ENCODE data around the gene ARL11. TPM values are rescaled to one million over a fixed set of nuclear protein-coding genes. Genes with fewer than 3 reads are reported as not detected.

The ARL11 gene
- total and polyA plus RNA-seq, 8 donors, result 0.05 to 1.5 (median 0.21) TPM

- no peak overlapping the region for H3K27ac ChIP-seq
- WGBS, 2 donors, result 83 to 88% methylated on average over 4 of the region's 4 CpGs
- H3K4me1 ChIP-seq, result no peaks in the 10 kb centered on the region
- no peak for FAIRE-seq
- no peaks in the 10 kb centered on the region for H3K36me3 ChIP-seq
- no peaks in the 10 kb centered on the region for H3K27me3 ChIP-seq
- DNase-seq, result no peak
- intact Hi-C loops (cut with DNase I), result no loop called here
- ATAC-seq, result no peak
- no peak overlapping the region for H3K4me3 ChIP-seq
- no peaks in the 10 kb centered on the region for H3K9me3 ChIP-seq
- TF ChIP-seq CTCF (IDR thresholded peaks at IDR 0.05), result no peak
Measured at GRCh38 chr13:49629947-49630346, 1.6 kb downstream of the ARL11 start.

DNA sequence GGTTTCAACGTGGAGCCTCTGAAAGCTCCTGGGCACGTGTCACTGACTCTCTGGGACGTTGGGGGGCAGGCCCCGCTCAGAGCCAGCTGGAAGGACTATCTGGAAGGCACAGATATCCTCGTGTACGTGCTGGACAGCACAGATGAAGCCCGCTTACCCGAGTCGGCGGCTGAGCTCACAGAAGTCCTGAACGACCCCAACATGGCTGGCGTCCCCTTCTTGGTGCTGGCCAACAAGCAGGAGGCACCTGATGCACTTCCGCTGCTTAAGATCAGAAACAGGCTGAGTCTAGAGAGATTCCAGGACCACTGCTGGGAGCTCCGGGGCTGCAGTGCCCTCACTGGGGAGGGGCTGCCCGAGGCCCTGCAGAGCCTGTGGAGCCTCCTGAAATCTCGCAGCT lies 2.3 kb downstream of the ARL11 start:
- Histone ChIP-seq H3K27ac (no peak overlapping the region), H3K4me3 (no peak overlapping the region), H3K36me3 (no peaks in the 10 kb centered on the region), H3K4me1 (no peaks in the 10 kb centered on the region), H3K27me3 (no peaks in the 10 kb centered on the region), H3K9me3 (no peaks in the 10 kb centered on the region)
- 75 to 81% methylated on average over 16 of the region's 16 CpGs for WGBS, 2 donors
- DNase-seq, result no peak
- FAIRE-seq, result no peak
- intact Hi-C loops (cut with DNase I), result no loop called here
- TF ChIP-seq CTCF (IDR thresholded peaks at IDR 0.05), result no peak
- ATAC-seq, result no peak

DNA sequence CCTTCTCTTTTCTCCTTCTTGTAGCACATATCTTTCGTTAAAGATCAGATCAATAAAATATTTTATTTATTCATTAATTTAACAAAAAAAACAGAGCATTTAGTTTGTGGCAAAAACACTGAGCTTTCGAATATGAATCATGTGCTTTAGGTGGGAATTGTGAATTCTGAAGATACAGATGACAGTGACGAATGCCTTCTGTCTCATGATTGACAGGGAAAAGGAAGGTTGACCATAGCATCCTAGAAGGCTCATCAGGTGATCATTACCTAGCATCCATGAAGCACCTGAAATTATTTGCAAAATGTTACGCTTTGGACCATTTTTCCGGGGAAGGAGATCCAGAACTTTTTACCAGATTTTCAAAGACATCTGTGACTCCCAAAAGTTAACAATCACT lies 3.8 kb downstream of the ARL11 start:
- Histone ChIP-seq H3K4me3 (no peak overlapping the region), H3K27me3 (no peaks in the 10 kb centered on the region), H3K4me1 (no peaks in the 10 kb centered on the region), H3K9me3 (no peaks in the 10 kb centered on the region), H3K36me3 (no peaks in the 10 kb centered on the region), H3K27ac (no peak overlapping the region)
- WGBS, 2 donors, result 74 to 89% methylated on average over 5 of the region's 5 CpGs
- no peak for ATAC-seq
- no peak for DNase-seq
- intact Hi-C loops (cut with DNase I), result no loop called here
- no peak for TF ChIP-seq CTCF (IDR thresholded peaks at IDR 0.05)
- no peak for FAIRE-seq

GRCh38 chr13:49633710-49634109 lies 5.4 kb downstream of the ARL11 start:
- FAIRE-seq (no peak), DNase-seq (no peak), ATAC-seq (no peak)
- Histone ChIP-seq H3K4me3 (no peak overlapping the region), H3K9me3 (no peaks in the 10 kb centered on the region), H3K4me1 (no peaks in the 10 kb centered on the region), H3K36me3 (no peaks in the 10 kb centered on the region), H3K27ac (no peak overlapping the region), H3K27me3 (no peaks in the 10 kb centered on the region)
- 86 to 89% methylated on average over 4 of the region's 4 CpGs for WGBS, 2 donors
- intact Hi-C loops (cut with DNase I), result no loop called here
- TF ChIP-seq CTCF (IDR thresholded peaks at IDR 0.05), result no peak

DNA sequence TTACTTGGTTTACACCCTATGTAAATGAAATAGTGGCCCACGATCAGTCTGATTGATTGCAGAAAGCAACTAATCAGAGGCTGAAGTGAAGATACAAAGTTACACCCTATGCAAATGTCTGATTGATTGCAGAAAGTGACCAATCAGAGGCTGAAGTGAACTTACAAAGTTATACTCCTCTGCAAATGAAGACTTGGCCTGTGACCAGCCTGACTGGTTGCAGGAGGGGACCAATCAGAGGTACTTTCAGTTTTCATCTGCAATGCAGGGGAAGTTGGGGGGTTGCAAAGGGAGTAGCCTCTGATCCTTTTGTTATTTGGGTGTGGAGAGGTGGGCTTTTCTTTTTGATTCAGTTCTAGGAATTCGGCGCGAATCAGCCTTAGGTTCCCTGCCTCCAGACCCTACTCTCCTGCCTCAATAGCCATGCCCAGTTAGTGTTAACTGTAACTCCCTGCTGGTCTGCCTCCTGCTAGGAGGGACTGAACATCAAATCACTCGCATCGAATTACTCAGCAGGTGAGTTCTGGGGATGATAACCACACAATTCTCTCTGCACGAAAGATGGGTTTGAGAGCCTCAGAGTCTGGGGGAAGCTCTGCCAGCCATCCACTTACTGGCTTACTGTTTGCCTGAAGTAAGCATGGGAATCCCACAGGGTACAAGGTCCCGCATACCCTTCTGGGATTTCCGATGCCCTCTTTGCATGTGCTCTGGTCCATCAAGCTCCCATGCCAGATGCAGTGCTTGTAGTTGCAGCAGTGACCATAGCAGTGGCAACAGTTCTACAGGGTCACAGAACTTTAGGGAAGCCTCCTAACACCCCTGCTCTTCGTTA lies 7.5 kb downstream of the ARL11 start:
- 53 to 67% methylated on average over 10 of the region's 10 CpGs for WGBS, 2 donors
- no peak overlapping the region for H3K27ac ChIP-seq
- H3K36me3 ChIP-seq, result no peaks in the 10 kb centered on the region
- no peaks in the 10 kb centered on the region for H3K4me1 ChIP-seq
- intact Hi-C loops (cut with DNase I), result no loop called here
- H3K4me3 ChIP-seq, result no peak overlapping the region
- no peak for TF ChIP-seq CTCF (IDR thresholded peaks at IDR 0.05)
- no peaks in the 10 kb centered on the region for H3K9me3 ChIP-seq
- FAIRE-seq (no peak), DNase-seq (no peak), ATAC-seq (peak in 2 of 4 donors; percentile 22 to 48)
- no peaks in the 10 kb centered on the region for H3K27me3 ChIP-seq

All from pancreas (tissue), 10 donors.